ENCODE measurements around the gene COL4A2.

COL4A2 gene

GRCh38 chr13:110512198-110512740 is 205.2 kb downstream of the COL4A2 start:
- TF ChIP-seq ELF4 (IDR thresholded peaks at IDR 0.05) (no peak), HDGF (IDR thresholded peaks at IDR 0.05; ENCODE audit: borderline replicate concordance) (no peak), SUZ12 (IDR thresholded peaks at IDR 0.05) (no peak), PKNOX1 (IDR thresholded peaks at IDR 0.05) (no peak), CTBP1 (IDR thresholded peaks at IDR 0.05; ENCODE audit: borderline replicate concordance) (no peak), SP1 (IDR thresholded peaks at IDR 0.05) (no peak), ZNF384 (IDR thresholded peaks at IDR 0.05) (no peak)
- POLR2A ChIA-PET = no interaction called here
- CTCF ChIA-PET = no interaction called here
- DNase-seq (ENCODE audit: extremely low spot score) = no peak

- TF ChIP-seq ARNT (IDR thresholded peaks at IDR 0.05) = no peak
- TF ChIP-seq ZNF384 (IDR thresholded peaks at IDR 0.05) = no peak
- no peak for TF ChIP-seq L3MBTL2 (conservative IDR thresholded peaks at IDR 0.05)
- TF ChIP-seq FOXK2 (IDR thresholded peaks at IDR 0.05) = no peak
- no peak for TF ChIP-seq PKNOX1 (IDR thresholded peaks at IDR 0.05)
- no peak for TF ChIP-seq SUZ12 (IDR thresholded peaks at IDR 0.05)
- TF ChIP-seq NFRKB (IDR thresholded peaks at IDR 0.05) = no peak
- TF ChIP-seq BHLHE40 (IDR thresholded peaks at IDR 0.05; ENCODE audit: borderline replicate concordance) = no peak
- no peak for TF ChIP-seq ELF4 (IDR thresholded peaks at IDR 0.05)
- TF ChIP-seq CTBP1 (IDR thresholded peaks at IDR 0.05; ENCODE audit: borderline replicate concordance) = no peak
- TF ChIP-seq FOXA1 (IDR thresholded peaks at IDR 0.05) = no peak
- TF ChIP-seq LEF1 (IDR thresholded peaks at IDR 0.05; ENCODE audit: borderline replicate concordance) = no peak
- no peak for TF ChIP-seq HDGF (IDR thresholded peaks at IDR 0.05; ENCODE audit: borderline replicate concordance)
- POLR2A ChIA-PET = no interaction called here
- DNase-seq (ENCODE audit: extremely low spot score) = no peak
- CTCF ChIA-PET = no interaction called here
These were observed 209.4 kb downstream of the COL4A2 start for GRCh38 chr13:110516500-110516899.

GRCh38 chr13:110517505-110518225 is 210.6 kb downstream of the COL4A2 start:
- TF ChIP-seq NFRKB (IDR thresholded peaks at IDR 0.05) (no peak), ELF4 (IDR thresholded peaks at IDR 0.05) (no peak), CTBP1 (IDR thresholded peaks at IDR 0.05; ENCODE audit: borderline replicate concordance) (no peak), ZNF384 (IDR thresholded peaks at IDR 0.05) (no peak), SUZ12 (IDR thresholded peaks at IDR 0.05) (no peak), BHLHE40 (IDR thresholded peaks at IDR 0.05; ENCODE audit: borderline replicate concordance) (no peak), FOXM1 (IDR thresholded peaks at IDR 0.05; ENCODE audit: borderline replicate concordance) (no peak), ARNT (IDR thresholded peaks at IDR 0.05) (no peak), L3MBTL2 (conservative IDR thresholded peaks at IDR 0.05) (no peak), FOXK2 (IDR thresholded peaks at IDR 0.05) (no peak), TARDBP (IDR thresholded peaks at IDR 0.05) (no peak), LEF1 (IDR thresholded peaks at IDR 0.05; ENCODE audit: borderline replicate concordance) (no peak), SP1 (IDR thresholded peaks at IDR 0.05) (no peak), FOXA1 (IDR thresholded peaks at IDR 0.05) (no peak), HDGF (IDR thresholded peaks at IDR 0.05; ENCODE audit: borderline replicate concordance) (no peak), PKNOX1 (IDR thresholded peaks at IDR 0.05) (no peak)
- ChIA-PET CTCF (no interaction called here), POLR2A (no interaction called here)
- DNase-seq (ENCODE audit: extremely low spot score) = no peak

GRCh38 chr13:110518226-110518525 is 211.1 kb downstream of the COL4A2 start:
- CTCF ChIA-PET = no interaction called here
- DNase-seq (ENCODE audit: extremely low spot score) = no peak
- POLR2A ChIA-PET = no interaction called here
- TF ChIP-seq TARDBP (IDR thresholded peaks at IDR 0.05) = no peak
- no peak for TF ChIP-seq FOXA1 (IDR thresholded peaks at IDR 0.05)
- no peak for TF ChIP-seq ELF4 (IDR thresholded peaks at IDR 0.05)
- no peak for TF ChIP-seq ZNF384 (IDR thresholded peaks at IDR 0.05)
- TF ChIP-seq CTBP1 (IDR thresholded peaks at IDR 0.05; ENCODE audit: borderline replicate concordance) = no peak
- no peak for TF ChIP-seq FOXM1 (IDR thresholded peaks at IDR 0.05; ENCODE audit: borderline replicate concordance)
- no peak for TF ChIP-seq L3MBTL2 (conservative IDR thresholded peaks at IDR 0.05)
- no peak for TF ChIP-seq SUZ12 (IDR thresholded peaks at IDR 0.05)
- no peak for TF ChIP-seq FOXK2 (IDR thresholded peaks at IDR 0.05)
- no peak for TF ChIP-seq LEF1 (IDR thresholded peaks at IDR 0.05; ENCODE audit: borderline replicate concordance)
- TF ChIP-seq NFRKB (IDR thresholded peaks at IDR 0.05) = no peak

- DNase-seq (ENCODE audit: extremely low spot score) = no peak
- ChIA-PET CTCF (no interaction called here), POLR2A (interaction anchor here (0.8 kb wide), 1 partner anchor 10 kb away, joined by 3 read pairs; no protein-coding TSS in a partner anchor)
- TF ChIP-seq TARDBP (IDR thresholded peaks at IDR 0.05) = no peak
- no peak for TF ChIP-seq L3MBTL2 (conservative IDR thresholded peaks at IDR 0.05)
- TF ChIP-seq HDGF (IDR thresholded peaks at IDR 0.05; ENCODE audit: borderline replicate concordance) = no peak
- no peak for TF ChIP-seq NFRKB (IDR thresholded peaks at IDR 0.05)
- TF ChIP-seq SUZ12 (IDR thresholded peaks at IDR 0.05) = no peak
These were observed 211.5 kb downstream of the COL4A2 start for GRCh38 chr13:110518571-110518970.

- no peak for DNase-seq (ENCODE audit: extremely low spot score)
- ChIA-PET POLR2A (interaction anchor here (0.8 kb wide), 1 partner anchor 9 kb away, joined by 3 read pairs; no protein-coding TSS in a partner anchor), CTCF (no interaction called here)
- no peak for TF ChIP-seq TARDBP (IDR thresholded peaks at IDR 0.05)
- TF ChIP-seq SUZ12 (IDR thresholded peaks at IDR 0.05) = no peak
- no peak for TF ChIP-seq HDGF (IDR thresholded peaks at IDR 0.05; ENCODE audit: borderline replicate concordance)
- no peak for TF ChIP-seq CTBP1 (IDR thresholded peaks at IDR 0.05; ENCODE audit: borderline replicate concordance)
- no peak for TF ChIP-seq ELF4 (IDR thresholded peaks at IDR 0.05)
- TF ChIP-seq FOXA1 (IDR thresholded peaks at IDR 0.05) = no peak
- no peak for TF ChIP-seq ARNT (IDR thresholded peaks at IDR 0.05)
- no peak for TF ChIP-seq FOXM1 (IDR thresholded peaks at IDR 0.05; ENCODE audit: borderline replicate concordance)
- TF ChIP-seq L3MBTL2 (conservative IDR thresholded peaks at IDR 0.05) = no peak
- TF ChIP-seq BHLHE40 (IDR thresholded peaks at IDR 0.05; ENCODE audit: borderline replicate concordance) = no peak
- no peak for TF ChIP-seq SP1 (IDR thresholded peaks at IDR 0.05)
- TF ChIP-seq FOXK2 (IDR thresholded peaks at IDR 0.05) = no peak
- no peak for TF ChIP-seq LEF1 (IDR thresholded peaks at IDR 0.05; ENCODE audit: borderline replicate concordance)
These were observed 212.0 kb downstream of the COL4A2 start for GRCh38 chr13:110519046-110519445.
